GM18517 (cell line): ENCODE results near the gene DUOXA1.

ENCODE experiments used
- ATAC-seq: cut with Tn5 transposase; IDR thresholded peaks from one replicate; pipeline ENCODE4 v1.9.1; 2021; ENCODE audit warnings: mild to moderate bottlenecking, moderate library complexity; ENCODE audit not compliant: unreplicated experiment

The DUOXA1 gene, protein sequence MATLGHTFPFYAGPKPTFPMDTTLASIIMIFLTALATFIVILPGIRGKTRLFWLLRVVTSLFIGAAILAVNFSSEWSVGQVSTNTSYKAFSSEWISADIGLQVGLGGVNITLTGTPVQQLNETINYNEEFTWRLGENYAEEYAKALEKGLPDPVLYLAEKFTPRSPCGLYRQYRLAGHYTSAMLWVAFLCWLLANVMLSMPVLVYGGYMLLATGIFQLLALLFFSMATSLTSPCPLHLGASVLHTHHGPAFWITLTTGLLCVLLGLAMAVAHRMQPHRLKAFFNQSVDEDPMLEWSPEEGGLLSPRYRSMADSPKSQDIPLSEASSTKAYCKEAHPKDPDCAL

DNA sequence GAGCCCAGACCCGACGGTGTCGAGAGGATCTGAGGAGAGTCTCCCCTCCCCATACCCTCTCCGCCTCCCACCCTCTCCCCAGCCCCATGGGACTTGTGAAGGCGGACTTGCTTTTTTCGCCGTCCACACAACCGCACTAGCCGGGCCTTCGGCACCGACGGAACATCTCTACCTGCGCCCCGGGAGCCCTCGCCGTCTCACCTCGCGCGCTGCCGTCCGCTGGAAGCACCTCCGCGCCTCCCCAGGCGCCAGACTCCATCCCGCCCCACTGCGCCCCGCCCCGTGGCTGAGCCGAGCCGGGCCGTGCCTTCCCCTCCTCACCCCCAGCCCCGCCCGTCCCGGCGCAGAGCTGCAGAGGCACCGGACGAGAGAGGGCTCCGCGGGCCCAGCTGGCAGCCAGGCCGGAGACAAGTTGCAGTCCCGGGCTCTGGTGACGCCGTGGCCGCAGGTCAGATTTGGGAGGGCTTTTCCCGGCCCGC is at the start of gene DUOXA1, which contains the start of gene DUOX1:
Gene DUOXA1 (minus strand): TSS at position 229 of the 479 bp plus-strand sequence. CDS start 6,865 bp downstream, outside the sequence.
Gene DUOX1 (plus strand): TSS at position 344 of the 479 bp plus-strand sequence. CDS start 1,973 bp downstream, outside the sequence.
- ATAC-seq: no peak

DNA sequence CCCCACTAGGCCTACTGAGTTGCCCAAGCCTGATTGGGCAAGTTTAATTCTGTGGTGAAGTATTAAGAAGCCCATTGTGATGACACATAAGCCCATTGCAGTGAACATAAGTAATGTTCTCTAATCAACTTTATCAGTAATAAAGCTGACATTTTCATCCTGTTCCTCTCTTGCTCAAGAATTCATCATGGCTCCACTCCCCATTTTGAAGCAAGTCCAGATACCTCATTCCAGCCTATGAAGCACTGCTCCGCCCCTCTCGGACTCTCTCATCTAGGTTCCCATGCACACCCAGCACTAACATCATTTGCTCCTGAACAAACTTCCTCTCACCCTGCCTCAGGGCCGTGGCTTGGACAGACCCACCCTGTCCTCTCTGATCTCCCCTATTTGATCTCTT is 47.6 kb upstream of the DUOXA1 start:
- no peak for ATAC-seq

DNA sequence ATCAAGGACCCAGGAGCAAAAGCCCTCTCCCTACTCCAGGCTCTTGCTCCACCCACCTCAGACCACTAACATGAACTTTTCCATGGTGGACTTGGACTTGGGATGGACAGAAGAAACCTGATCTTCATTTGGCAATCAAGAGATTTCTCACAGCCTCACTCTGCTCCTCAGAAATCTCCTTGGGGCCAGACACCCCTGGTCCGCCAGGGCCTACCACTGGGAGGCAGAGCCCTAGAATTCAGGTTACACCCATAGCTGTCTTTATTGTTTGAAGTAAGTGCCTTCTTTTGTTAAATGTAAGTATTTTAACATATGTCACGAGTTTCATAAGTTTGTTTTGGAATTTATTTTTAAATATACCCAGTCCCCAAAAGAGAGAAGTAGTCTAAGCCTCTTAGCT is 44.9 kb upstream of the DUOXA1 start:
- no peak for ATAC-seq

DNA sequence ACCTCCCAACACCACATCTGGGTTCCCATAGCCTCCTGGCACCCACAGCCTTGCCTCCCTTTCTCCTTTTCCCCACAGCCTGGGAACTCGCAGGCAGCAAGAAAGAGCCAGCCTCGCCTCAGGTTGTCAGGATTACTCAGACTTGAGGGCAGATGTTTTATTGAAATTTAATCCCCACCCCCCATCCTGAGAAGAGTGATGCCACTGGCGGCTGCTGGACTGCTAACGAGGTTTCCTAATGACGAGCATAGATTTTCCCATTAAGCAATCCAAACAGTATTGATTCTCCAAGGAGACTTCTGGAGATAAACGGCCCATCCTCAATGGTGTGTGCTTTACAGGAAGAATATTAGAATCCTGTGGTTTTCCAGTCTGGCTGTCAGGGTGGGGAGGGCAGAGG is 44.4 kb upstream of the DUOXA1 start:
- no peak for ATAC-seq

DNA sequence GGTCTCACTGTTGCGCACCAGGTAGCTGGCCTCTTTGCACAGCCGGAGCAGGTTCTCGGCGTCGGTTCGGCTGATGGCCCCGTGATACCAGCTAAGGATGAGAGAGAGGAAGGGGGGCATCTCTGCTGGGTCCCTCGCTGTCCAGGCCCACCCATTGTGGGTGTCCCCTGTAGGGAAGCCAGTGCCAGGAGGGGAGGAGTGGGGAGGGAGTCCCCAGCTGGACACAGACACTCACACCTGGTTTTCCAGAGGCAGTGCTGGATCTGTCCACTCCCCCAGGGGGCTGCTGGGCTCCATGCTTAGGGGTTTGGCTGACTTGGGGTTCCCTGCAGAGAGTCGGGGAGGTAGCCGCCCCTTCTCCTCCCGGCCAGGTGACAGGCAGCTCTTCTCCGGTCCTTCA is 42.2 kb upstream of the DUOXA1 start:
- no peak for ATAC-seq

DNA sequence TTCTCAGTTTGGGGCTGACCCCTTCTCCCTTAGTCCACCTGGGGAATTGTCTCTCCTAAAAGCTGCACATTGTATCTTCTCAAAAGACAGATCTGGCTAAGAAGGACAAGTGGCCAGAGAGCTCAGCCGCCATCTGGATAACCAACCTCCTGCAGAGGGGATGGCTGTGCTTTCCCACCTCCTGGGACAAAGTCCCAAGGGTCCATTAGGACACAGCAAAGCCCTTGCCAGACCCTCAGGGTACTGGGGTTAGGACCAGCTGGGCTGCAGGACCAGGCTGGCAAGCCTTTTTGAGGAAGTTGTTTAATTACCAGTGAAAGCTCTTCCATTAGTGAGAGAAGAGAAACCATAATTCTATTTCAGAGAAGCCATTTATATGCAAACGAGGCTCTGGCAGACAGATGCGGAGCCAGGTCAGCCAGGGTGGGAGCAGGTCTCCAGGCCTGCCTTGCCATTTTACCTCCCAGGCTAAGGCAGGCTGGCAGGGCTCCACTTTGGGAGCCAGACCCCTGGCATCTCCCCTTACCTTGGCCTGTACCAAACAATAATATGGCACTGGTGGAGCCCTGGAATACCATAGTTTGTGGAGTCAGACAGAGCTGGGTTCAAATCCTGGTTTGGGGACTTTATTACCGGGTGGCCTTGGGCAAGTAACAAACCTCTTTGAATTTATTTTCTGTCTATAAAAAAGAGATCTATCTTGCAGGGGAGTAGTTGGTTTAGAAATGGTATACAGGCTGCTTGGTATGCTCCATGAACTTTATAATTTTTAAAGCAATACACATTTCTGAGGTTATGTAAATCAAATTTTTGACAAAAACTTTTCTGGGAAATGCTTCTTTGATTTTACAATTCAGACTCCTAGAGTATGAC is 40.2 kb upstream of the DUOXA1 start:
- ATAC-seq: no peak

DNA sequence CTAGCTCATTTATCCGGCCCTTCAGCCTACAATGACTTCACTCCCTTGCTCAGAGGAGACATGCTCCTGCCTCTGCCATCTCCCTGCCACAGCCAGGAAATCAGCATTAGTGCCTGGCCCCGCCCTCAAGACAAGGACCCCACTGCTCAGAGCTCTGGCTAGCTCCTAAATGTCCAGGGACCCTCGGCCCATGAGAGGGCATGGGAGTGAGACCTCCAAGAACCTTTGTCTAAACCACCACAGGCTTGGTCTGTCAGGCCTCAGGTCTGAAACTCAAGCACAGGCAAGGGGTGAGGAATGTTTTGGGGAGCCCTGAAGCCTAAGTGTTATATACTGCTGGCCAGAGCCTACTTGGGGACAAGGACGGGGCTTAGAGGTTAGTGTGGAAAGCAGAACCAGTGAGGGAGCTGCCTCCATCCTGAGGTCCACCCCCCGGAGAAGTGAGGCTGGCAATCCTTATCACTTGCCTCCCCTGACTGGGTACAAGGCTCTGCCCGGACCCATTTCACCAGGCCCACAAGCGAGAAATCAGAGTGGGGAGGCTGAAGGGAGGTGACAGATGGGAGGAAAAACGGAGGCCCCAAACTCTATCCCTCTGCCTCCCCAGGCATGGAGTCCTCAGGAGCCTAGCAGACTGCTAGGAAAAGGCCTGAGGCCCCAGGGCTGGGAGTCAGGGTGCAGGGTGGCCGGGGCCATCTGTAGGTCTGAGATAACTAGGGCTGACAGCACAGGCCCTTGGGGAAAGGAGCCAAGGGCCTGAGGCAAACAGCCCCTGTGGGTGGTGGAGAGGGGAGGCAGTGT is 39.3 kb upstream of the DUOXA1 start:
- ATAC-seq: no peak

DNA sequence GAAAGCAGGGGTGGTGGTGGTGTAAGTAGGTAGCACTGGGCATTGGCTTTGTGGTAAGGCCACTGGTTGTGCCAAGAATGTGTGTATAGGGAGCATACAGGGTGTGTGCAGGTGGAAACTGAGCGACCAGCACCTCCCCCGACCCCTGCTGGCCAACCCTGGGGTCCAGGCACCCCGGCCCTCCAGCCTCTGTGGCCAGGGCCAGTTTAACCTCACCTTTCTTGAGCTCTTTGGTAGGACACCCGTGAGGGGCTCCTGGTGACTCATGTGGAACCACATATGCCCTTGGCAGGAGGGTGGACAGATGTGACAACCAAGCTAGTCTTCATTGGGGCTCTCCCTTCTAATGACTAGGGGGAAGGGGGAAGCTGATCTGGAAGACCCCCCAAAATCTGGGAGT is 38.6 kb upstream of the DUOXA1 start:
- no peak for ATAC-seq

DNA sequence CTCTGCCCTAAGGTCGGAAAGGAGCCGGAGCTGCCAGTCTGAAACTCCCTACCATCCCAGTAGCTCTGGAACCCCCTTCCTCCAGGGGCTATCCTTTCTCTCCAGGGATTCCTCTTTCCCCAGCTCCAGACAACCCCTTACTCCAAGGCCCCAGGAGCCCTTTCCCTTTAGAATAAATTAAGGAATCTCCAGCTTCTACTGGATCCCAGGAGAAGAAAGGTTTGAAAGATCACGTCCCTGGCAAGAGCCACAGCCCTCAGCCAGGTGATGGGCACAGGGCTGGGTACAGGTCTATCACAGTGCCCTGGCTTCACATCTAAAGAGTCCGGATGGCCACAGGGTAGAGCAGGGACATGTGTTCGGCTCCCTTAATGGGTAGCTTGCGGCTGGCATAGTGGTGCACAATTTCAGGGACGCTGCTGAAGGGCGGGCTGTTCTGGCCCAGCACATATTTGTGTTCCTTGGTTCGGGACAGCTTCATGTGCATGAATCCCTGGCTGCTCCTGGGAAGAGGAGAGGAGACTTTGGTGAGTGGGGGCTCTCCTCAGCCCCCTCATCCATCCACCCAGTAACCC is 38.0 kb upstream of the DUOXA1 start:
- ATAC-seq: no peak

DNA sequence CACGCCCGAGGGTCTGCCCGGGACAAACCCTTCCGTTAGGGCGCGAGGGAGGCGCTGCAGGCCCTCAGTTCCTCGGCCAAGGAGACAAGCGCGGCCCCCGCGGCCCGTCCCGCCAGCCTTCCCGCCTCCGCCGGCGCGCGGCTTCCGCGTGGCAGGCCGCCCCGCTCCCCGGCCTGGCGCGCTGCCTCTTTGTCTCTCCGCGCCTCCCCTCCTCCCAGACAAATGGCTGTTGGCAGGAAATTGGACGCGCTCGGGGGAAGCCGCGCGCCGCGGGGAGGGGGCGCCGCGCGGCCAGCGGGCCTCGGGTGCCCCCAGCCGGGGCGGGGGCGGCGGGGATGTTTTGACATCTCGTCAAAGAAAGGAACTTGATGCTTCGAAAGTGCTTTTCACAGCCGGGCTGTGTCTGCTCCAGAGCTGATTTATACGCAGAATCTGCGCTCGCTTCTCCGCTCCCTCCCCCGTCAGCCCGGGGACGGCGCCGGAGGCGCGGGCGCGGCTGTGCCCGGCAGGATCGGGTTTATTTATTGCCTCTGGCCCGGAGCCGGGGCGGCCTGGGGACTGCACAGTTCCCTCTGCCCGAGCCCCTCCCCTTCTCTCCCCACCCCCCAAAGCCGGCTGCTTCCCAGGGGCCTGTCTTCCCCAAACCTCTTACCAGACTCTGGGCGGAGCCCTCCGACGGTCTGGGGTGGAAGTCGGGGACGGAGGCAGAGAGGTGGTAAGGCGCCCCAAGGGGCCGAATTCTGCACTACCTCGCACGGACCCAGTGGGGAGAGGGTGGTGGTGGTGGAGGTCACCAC is 37.4 kb upstream of the DUOXA1 start:
- peak; percentile 87 for ATAC-seq

DNA sequence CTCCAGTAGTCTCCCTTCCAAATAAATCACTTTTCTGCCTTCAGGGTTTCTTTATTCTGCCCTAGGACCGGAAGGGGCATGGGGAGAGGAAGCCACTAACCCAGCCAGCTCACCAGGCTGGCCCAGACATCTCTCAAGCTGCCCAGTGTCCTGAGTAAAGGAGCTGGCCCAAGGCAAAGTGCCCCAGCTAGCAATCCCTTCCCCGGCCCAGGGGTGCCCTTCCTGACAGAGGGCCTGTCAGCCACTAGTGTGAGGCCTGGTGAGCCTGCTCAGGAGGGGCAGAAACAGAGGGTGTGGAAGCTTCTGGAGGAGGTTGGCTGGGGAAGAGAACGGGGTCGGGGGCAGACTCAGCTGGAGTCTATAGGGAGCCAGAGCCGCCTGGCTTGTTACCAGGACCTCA is 35.9 kb upstream of the DUOXA1 start:
- ATAC-seq: no peak

DNA sequence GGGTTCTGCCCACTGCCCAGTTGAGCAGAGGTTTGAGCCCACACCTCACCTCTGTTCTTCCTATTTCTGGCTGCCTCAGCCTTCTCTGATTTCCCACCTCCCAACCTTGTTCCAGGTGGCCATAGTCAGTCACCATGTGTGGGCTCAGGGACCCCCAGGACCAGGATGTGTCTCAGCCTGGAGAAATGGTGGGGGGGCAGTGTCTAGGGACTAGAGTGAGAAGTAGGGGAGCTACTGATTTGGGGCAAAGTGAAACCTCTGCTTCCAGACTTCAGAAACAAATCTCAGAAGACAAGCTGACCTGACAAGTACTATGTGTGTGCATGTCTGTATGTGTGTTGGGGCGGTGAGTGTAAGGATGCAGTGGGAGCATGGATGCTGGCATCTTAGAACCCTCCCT is 35.2 kb upstream of the DUOXA1 start:
- ATAC-seq: no peak

DNA sequence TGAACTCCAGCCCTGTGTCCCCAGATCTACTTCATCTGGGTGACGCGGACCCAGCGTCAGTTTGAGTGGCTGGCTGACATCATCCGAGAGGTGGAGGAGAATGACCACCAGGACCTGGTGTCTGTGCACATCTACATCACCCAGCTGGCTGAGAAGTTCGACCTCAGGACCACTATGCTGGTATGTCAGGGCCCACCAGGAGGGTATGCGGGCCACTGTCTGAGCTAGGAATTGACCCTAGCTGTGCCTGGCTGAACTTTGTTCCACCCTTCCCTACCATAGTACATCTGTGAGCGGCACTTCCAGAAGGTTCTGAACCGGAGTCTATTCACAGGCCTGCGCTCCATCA is 33.8 kb upstream of the DUOXA1 start:
- ATAC-seq: no peak

DNA sequence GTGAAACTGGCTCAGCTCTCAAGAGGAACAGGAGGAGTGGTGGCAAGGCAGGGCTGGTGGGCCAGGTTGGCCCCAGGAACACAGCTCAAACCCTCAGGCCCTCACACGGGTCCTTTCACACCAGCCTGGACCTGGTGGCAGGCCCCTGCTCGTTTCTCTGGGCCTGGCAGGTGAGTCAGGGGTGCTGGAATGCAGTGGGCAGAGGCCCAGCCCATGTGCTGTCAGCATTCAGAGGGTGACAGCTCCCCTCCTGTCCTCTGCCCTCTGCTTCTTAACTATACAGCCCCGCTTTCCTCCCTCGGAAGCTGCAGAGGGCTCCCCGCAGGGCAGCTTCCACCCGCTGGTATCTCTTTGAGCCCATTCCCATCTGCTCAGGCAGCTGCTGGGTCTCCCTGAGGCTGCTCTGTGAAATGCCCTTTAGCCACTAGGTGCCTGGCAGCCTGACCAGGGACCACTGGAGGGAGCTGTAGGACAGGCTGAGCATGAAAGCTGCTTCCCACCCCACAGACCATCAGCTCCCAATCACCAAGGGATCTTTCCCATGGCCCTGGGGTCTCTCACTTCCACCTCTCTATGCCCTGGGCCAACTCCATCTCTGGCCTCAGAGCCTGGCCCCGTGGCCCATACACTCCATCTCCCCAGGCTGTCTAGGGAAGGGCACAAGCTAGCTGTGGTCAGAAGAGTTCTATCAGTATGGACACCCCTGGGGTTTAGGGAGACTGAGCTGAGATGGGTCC is 33.3 kb upstream of the DUOXA1 start:
- ATAC-seq: no peak

DNA sequence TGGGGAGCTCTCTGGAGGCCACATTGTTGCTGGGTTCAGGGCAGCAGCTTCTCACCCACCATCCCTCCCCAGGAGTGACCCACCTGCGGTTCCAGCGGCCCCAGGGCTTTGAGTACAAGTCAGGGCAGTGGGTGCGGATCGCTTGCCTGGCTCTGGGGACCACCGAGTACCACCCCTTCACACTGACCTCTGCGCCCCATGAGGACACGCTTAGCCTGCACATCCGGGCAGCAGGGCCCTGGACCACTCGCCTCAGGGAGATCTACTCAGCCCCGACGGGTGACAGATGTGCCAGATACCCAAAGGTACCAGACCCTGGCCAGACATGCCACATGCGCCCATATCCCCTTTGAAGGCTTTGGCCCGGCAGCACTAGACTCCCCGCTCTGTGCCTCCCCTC is 32.0 kb upstream of the DUOXA1 start:
- ATAC-seq: no peak

DNA sequence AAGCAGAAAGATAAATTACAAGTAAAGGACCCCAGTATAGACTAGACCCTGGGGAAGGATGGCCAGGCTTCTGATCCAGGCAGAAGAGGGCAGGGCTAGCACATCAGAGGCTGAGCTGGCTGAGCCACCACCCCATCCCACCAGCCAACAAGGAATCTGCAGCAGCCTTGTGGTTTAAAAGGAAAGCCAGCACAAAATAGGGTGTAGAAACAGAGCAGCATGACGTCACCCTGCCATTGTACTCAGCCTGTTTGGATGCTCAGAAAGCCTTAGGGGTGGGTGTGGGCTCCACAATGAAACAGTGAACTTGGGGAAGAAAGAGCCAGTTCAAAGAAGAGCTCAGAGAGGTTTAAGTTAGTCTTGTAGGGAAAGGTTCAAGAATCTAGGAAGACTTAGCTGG is 28.3 kb upstream of the DUOXA1 start:
- no peak for ATAC-seq

DNA sequence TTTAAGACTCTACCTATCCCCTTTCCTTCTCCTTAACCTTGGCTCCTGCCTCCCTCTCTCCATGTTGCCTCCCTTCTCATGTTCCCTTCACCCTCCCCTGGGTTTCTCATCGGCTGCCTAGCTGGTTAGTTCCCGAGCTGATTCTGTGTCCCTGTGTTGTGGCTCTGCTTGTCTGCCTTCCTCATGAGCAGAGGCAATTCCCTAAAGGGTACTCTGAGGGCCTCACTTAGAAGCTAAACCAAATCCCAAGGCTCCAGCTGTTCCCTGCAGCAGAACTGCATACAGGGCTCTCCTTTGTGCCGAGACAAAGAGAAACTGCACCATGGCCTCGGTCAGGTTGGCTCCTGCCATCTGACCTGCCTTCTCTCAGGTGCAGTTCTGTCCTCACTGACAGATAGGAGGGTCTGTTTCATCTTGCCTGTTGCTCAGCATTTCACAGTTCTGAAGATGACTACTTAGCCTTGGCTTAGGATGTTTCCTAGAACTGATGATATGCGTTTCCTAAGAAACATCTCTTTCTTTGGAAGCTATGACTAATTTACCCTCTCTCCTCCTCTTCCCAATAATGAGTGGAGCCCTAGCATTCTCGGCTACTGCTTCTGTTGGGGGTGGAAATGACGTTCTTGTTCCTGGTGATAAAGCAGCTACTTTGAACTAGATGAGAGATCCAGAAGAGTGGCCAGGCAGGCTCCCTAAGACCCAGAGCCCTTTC is 27.2 kb upstream of the DUOXA1 start:
- no peak for ATAC-seq

DNA sequence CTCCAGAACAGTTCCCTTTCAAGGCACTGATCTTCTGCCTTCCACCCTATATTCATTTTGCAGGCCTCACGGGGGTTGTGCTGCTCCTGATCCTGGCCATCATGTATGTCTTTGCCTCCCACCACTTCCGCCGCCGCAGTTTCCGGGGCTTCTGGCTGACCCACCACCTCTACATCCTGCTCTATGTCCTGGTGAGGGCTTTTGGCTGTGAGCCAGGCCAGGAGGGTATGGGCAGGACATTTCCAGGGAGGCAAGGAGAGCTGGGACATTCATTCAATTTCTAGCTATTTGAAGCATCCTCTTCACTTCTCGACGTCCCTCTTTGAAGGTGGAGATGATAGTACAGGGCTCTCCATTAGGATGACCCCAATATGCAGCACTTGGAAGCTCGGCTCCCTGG is 26.1 kb upstream of the DUOXA1 start:
- ATAC-seq: no peak
